B cell (primary cell): ENCODE results near the gene FRZB. TPM values are rescaled to one million over a fixed set of nuclear protein-coding genes. Genes with fewer than 3 reads are reported as not detected.

Experiments used
- polyA plus RNA-seq: library from polyadenylated mRNA; depleted of rRNA; stranded (reverse); fragments of >200 nt; gene quantifications from 2 replicates; pipeline ENCODE4 v1.2.3, GENCODE V29; 2012
- small RNA-seq: library from RNA; depleted of rRNA; stranded (forward); fragments of <200 nt; gene quantifications from one replicate; pipeline ENCODE3, GENCODE V24; 2012; ENCODE audit warnings: low replicate concordance, low read depth; ENCODE audit not compliant: insufficient read length
- total RNA-seq, 2 donors: library from RNA; stranded (reverse); fragments of 120-200 nt in 1 of 2; gene quantifications; 1 replicate in 1 of 2; 2 replicates in 1 of 2; pipeline versions ENCODE4 v1.2.3 to v1.2.4, GENCODE V29; 2013 to 2022

Gene FRZB
- total and polyA plus RNA-seq, 2 donors (not counting 1 experiment from before 2014, with no cell fraction given), result 0.27 TPM; not detected in 1

Small RNA genes within 50 kb of the gene (small RNA-seq; reads per million reads assigned to genes)
- gene RF00019 (not detected), gene RNU6-1122P (not detected)

Other genes with a start within 250 kb of the FRZB start
- gene DNAJC10, start 150.4 kb downstream of the FRZB start, total RNA-seq, result 115 and 117 TPM in 2 replicates
- 41.3 and 62.6 TPM in 2 replicates for gene DNAJC10, start 150.4 kb downstream of the FRZB start, polyA plus RNA-seq
- 0.05 TPM in 1 of 2 replicates, not detected in the other for gene NCKAP1, start 171.8 kb upstream of the FRZB start, total RNA-seq
- gene NCKAP1, start 171.8 kb upstream of the FRZB start, polyA plus RNA-seq, result 0.32 TPM in 1 of 2 replicates, not detected in the other
- 1.7 and 2.0 TPM in 2 replicates for gene DUSP19, start 212.1 kb upstream of the FRZB start, total RNA-seq
- 0.13 and 0.40 TPM in 2 replicates for gene DUSP19, start 212.1 kb upstream of the FRZB start, polyA plus RNA-seq